ENCODE data around the gene FETUB.
"Not testable (repeated sequence)": the region's sequence is repeated elsewhere in the genome, so short reads cannot be mapped to it uniquely, and the experiment has no call there.

The FETUB gene

DNA sequence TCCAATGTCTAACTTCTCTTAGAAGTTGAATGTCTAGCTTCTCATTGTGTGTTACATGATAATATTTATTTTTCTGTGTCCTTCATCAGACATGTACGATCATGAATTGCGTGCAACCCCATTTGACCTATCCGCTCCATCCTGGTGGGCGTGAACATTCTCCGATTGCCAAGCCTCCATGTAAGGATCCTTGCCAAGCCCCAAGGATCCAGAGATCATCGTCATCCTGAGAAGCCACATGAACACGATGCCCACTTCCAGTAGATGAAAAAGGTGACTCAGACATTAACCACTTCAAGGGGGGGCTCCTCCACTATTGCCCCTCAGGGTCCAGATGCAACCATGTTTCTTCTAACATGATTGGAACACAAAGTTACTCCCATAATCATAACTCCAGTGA lies 51.5 kb downstream of the FETUB start:
- no peak overlapping the region for H3K27ac ChIP-seq (ENCODE audit: low read depth in 2 of 2, low read length in 2 of 2)
- no peaks in the 10 kb centered on the region for H3K4me1 ChIP-seq (ENCODE audit: control insufficient read depth in 2 of 2, insufficient read depth in 2 of 2, low read length in 2 of 2)
- no peaks in the 10 kb centered on the region for H3K36me3 ChIP-seq (ENCODE audit: control insufficient read depth in 2 of 2, insufficient read depth in 2 of 2, low read length in 2 of 2)
- peaks cover 0 to 2% of the 10 kb centered on the region in 2 donors for H3K27me3 ChIP-seq (ENCODE audit: control insufficient read depth in 2 of 2, insufficient read depth in 2 of 2, low read length in 2 of 2)
- no peaks in the 10 kb centered on the region for H3K9me3 ChIP-seq (ENCODE audit: control insufficient read depth in 2 of 2, low read length in 2 of 2)
- no peak overlapping the region for H3K4me3 ChIP-seq (ENCODE audit: low read length in 2 of 2)
- H3K9ac ChIP-seq (ENCODE audit: low read depth in 1 of 2, low read length in 2 of 2), result no peak overlapping the region

GRCh38 chr3:186693843-186694242 lies 53.6 kb downstream of the FETUB start:
- H3K9ac ChIP-seq (ENCODE audit: low read depth in 1 of 2, low read length in 2 of 2), result no peak overlapping the region
- H3K27me3 ChIP-seq (ENCODE audit: control insufficient read depth in 2 of 2, insufficient read depth in 2 of 2, low read length in 2 of 2), result peaks cover 0 to 5% of the 10 kb centered on the region in 2 donors
- H3K9me3 ChIP-seq (ENCODE audit: control insufficient read depth in 2 of 2, low read length in 2 of 2), result no peaks in the 10 kb centered on the region
- no peaks in the 10 kb centered on the region for H3K36me3 ChIP-seq (ENCODE audit: control insufficient read depth in 2 of 2, insufficient read depth in 2 of 2, low read length in 2 of 2)
- H3K4me1 ChIP-seq (ENCODE audit: control insufficient read depth in 2 of 2, insufficient read depth in 2 of 2, low read length in 2 of 2), result no peaks in the 10 kb centered on the region
- H3K4me3 ChIP-seq (ENCODE audit: low read length in 2 of 2), result no peak overlapping the region
- no peak overlapping the region for H3K27ac ChIP-seq (ENCODE audit: low read depth in 2 of 2, low read length in 2 of 2)

DNA sequence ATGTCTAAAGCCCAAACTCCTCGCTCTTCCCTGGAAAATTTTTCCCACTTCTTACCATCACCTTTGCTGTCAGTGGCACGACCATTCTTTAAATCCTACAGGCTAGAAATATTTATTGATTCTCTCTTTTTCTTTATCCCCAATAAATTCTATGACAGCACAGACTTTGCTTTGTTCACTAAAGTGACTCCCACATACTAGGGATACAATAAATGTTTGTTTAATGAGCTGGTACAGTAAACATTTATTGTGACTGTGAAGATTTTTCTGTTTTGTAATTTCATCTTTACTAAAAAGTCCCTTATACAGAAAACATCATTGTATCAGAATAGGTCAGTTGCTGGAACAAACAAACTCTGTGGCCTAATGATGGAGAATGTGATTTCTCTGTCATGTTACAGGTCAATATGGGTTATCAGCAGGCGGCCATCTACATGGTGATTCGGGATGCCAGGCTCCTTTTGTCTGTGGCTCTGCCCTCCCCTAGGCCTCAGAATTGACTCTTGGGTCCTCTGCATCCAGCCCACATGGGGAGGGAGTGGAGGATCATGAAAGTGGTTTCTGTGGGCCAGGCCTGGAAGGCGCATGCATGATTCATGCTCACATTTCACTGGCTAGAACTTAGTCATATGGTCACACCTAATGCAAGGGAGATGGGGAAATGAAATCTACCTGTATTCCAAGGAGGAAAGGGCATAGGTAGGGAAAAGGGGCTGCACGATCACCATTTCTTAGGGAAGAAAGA lies 54.3 kb downstream of the FETUB start:
- peaks cover 0 to 5% of the 10 kb centered on the region in 2 donors for H3K27me3 ChIP-seq (ENCODE audit: control insufficient read depth in 2 of 2, insufficient read depth in 2 of 2, low read length in 2 of 2)

DNA sequence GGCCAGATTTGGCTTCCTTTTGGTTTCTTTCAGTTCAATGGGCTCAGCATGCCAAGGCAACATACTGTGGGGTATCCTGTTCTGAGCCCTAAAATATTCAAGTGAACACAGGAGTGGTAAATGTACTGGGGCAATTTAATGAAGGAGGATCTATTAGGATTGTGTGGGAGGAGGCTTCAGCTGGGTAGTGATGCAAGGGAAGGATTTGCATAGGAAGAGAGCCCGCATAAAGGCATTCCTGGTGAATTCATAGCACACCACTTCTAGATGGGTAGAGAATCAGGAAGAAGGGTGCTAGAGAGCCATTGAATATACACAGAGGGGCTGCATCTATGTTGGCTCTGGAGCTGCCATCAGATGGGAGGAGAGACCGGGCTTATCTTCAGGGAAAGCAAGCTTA lies 56.3 kb downstream of the FETUB start:
- H3K4me3 ChIP-seq (ENCODE audit: low read length in 2 of 2), result no peak overlapping the region
- no peaks in the 10 kb centered on the region for H3K36me3 ChIP-seq (ENCODE audit: control insufficient read depth in 2 of 2, insufficient read depth in 2 of 2, low read length in 2 of 2)
- no peak overlapping the region for H3K9ac ChIP-seq (ENCODE audit: low read depth in 1 of 2, low read length in 2 of 2)
- H3K27ac ChIP-seq (ENCODE audit: low read depth in 2 of 2, low read length in 2 of 2), result no peak overlapping the region
- peaks cover 0 to 5% of the 10 kb centered on the region in 2 donors for H3K27me3 ChIP-seq (ENCODE audit: control insufficient read depth in 2 of 2, insufficient read depth in 2 of 2, low read length in 2 of 2)
- no peaks in the 10 kb centered on the region for H3K4me1 ChIP-seq (ENCODE audit: control insufficient read depth in 2 of 2, insufficient read depth in 2 of 2, low read length in 2 of 2)
- no peaks in the 10 kb centered on the region for H3K9me3 ChIP-seq (ENCODE audit: control insufficient read depth in 2 of 2, low read length in 2 of 2)

More for the DNA sequence above, 54.3 kb downstream of the FETUB start:
- Histone ChIP-seq H3K4me3 (ENCODE audit: low read length in 2 of 2) (no peak overlapping the region), H3K36me3 (ENCODE audit: control insufficient read depth in 2 of 2, insufficient read depth in 2 of 2, low read length in 2 of 2) (no peaks in the 10 kb centered on the region), H3K4me1 (ENCODE audit: control insufficient read depth in 2 of 2, insufficient read depth in 2 of 2, low read length in 2 of 2) (no peaks in the 10 kb centered on the region), H3K9ac (ENCODE audit: low read depth in 1 of 2, low read length in 2 of 2) (no peak overlapping the region), H3K9me3 (ENCODE audit: control insufficient read depth in 2 of 2, low read length in 2 of 2) (no peaks in the 10 kb centered on the region), H3K27ac (ENCODE audit: low read depth in 2 of 2, low read length in 2 of 2) (no peak overlapping the region)

- no peak overlapping the region for H3K27ac ChIP-seq (ENCODE audit: low read depth in 2 of 2, low read length in 2 of 2)
Measured at GRCh38 chr3:186697510-186697909, 57.3 kb downstream of the FETUB start.

GRCh38 chr3:186700267-186700666 lies 60.1 kb downstream of the FETUB start:
- no peaks in the 10 kb centered on the region for H3K36me3 ChIP-seq (ENCODE audit: control insufficient read depth in 2 of 2, insufficient read depth in 2 of 2, low read length in 2 of 2)
- H3K27me3 ChIP-seq (ENCODE audit: control insufficient read depth in 2 of 2, insufficient read depth in 2 of 2, low read length in 2 of 2), result peaks cover 0 to 3% of the 10 kb centered on the region in 2 donors
- H3K9ac ChIP-seq (ENCODE audit: low read depth in 1 of 2, low read length in 2 of 2), result no peak overlapping the region
- H3K4me1 ChIP-seq (ENCODE audit: control insufficient read depth in 2 of 2, insufficient read depth in 2 of 2, low read length in 2 of 2), result no peaks in the 10 kb centered on the region
- H3K4me3 ChIP-seq (ENCODE audit: low read length in 2 of 2), result no peak overlapping the region
- no peak overlapping the region for H3K27ac ChIP-seq (ENCODE audit: low read depth in 2 of 2, low read length in 2 of 2)
- H3K9me3 ChIP-seq (ENCODE audit: control insufficient read depth in 2 of 2, low read length in 2 of 2), result no peaks in the 10 kb centered on the region

More at GRCh38 chr3:186697510-186697909, 57.3 kb downstream of the FETUB start:
- Histone ChIP-seq H3K9me3 (ENCODE audit: control insufficient read depth in 2 of 2, low read length in 2 of 2) (no peaks in the 10 kb centered on the region), H3K4me3 (ENCODE audit: low read length in 2 of 2) (no peak overlapping the region), H3K4me1 (ENCODE audit: control insufficient read depth in 2 of 2, insufficient read depth in 2 of 2, low read length in 2 of 2) (no peaks in the 10 kb centered on the region), H3K9ac (ENCODE audit: low read depth in 1 of 2, low read length in 2 of 2) (no peak overlapping the region), H3K27me3 (ENCODE audit: control insufficient read depth in 2 of 2, insufficient read depth in 2 of 2, low read length in 2 of 2) (peaks cover 0 to 3% of the 10 kb centered on the region in 2 donors), H3K36me3 (ENCODE audit: control insufficient read depth in 2 of 2, insufficient read depth in 2 of 2, low read length in 2 of 2) (no peaks in the 10 kb centered on the region)

- H3K36me3 ChIP-seq (ENCODE audit: control insufficient read depth in 2 of 2, insufficient read depth in 2 of 2, low read length in 2 of 2); H3K4me3 ChIP-seq (ENCODE audit: low read length in 2 of 2); H3K27me3 ChIP-seq (ENCODE audit: control insufficient read depth in 2 of 2, insufficient read depth in 2 of 2, low read length in 2 of 2); H3K27ac ChIP-seq (ENCODE audit: low read depth in 2 of 2, low read length in 2 of 2); H3K9me3 ChIP-seq (ENCODE audit: control insufficient read depth in 2 of 2, low read length in 2 of 2); H3K9ac ChIP-seq (ENCODE audit: low read depth in 1 of 2, low read length in 2 of 2); H3K4me1 ChIP-seq (ENCODE audit: control insufficient read depth in 2 of 2, insufficient read depth in 2 of 2, low read length in 2 of 2): not testable (repeated sequence)
Measured at GRCh38 chr3:186702451-186702850, 62.3 kb downstream of the FETUB start.

Data from mucosa of rectum (tissue), 2 donors.